Endometrial microvascular endothelial cells (primary cell): ENCODE results near the gene RALGPS1. TPM values are rescaled to one million over a fixed set of nuclear protein-coding genes. Genes with fewer than 3 reads are reported as not detected.

ENCODE experiments used
- in situ Hi-C: cut with HindIII; loops from 2 replicates; pipeline ENCODE4 v1.10.0; 2017; ENCODE audit warnings: low sequenced_read_pairs, low pct_unique_long_range_greater_than_20kb; ENCODE audit errors: inconsistent ontology term
- total RNA-seq: library from RNA; depleted of rRNA; stranded (reverse); fragments of >200 nt; gene quantifications from one replicate; pipeline ENCODE4 v1.2.3, GENCODE V29; 2015; ENCODE audit errors: inconsistent ontology term

The RALGPS1 gene
- total RNA-seq, 1 donor from 2014 or later, result 1.6 TPM

DNA sequence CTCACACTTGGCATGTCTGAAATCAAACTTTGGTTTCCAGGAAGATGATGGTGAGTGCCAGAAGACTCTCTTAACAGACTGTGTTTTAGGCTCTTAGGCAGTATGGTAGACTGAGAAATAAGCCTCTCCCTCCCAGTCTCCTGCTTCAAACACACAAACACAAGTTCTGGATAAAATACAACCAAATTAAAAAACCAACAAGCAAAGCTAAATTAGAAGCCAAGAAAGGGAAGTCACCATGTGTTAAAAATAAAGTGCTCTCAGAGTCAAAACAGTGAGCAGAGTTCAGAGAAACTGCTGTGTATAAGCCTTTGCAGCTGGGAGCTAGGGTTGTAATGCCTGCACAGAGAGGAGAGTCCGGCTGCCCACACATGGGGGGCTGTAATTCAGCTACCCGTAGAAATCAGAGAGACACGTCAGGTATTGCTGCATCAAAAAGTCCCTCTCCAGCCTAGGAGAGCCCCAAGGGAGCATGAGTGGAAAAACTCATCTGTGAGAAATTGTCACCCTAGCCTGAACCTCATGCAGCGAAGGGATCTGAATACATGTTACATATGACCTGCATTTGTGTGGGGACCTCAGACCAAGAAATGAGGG is 145.3 kb downstream of the RALGPS1 start:
- in situ Hi-C loops, result no loop called here

DNA sequence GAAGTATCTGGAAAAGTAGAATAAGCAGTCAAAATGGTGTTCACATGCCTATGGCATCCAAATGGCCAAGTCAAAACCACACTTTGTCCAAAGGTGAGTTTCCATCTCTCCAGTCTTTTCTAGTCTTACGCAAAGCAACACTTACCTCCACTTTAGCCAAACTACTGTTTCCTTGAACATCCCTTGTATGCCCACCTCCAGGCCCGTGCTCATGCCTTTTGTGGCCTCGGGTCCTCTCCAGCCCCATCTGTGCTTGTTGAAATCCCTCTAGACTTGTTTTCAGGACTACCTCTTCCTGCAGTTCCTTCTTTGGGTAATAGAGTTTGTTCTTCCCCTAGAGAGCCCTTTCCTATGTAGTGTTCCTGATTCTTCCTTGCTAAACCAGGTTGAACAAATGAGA is 146.8 kb downstream of the RALGPS1 start:
- in situ Hi-C loops, result no loop called here

DNA sequence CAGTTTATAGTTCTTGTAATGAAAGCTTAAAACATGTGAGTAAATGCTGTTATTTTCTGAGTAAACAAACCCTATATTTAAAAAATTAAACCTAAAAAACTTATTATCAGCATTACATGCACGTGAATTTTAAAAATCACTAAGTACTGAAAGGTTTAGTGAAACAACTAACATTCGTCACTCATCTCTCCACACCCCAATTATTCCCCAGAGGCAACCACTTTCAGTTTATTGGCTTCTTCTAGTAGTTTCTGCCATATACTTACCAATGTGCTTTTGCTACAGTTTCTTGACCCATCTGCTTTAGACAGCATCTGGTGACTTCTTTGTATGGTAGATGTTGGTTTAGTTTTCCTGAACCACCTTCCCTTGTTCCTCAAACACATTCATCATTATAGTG is 149.8 kb downstream of the RALGPS1 start:
- in situ Hi-C loops, result no loop called here

DNA sequence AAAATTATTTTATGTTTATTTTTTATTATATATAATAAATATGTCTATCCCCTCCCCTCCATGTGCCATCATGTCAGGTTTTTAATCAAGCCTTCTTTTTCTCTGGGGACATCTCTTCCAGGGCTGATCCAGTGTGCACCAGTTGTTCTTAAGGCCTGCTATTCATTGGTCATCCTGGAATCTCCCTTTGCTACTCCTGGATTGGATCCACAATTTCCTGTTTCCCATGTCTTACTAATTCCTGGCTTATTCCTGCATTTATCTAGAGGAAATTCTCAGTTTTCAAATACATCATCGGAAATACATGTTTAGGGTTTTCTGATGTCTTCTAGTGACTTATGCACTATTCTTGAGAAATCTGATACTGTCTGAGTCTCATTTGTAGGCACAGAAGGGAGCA is 151.0 kb downstream of the RALGPS1 start:
- in situ Hi-C loops, result no loop called here

DNA sequence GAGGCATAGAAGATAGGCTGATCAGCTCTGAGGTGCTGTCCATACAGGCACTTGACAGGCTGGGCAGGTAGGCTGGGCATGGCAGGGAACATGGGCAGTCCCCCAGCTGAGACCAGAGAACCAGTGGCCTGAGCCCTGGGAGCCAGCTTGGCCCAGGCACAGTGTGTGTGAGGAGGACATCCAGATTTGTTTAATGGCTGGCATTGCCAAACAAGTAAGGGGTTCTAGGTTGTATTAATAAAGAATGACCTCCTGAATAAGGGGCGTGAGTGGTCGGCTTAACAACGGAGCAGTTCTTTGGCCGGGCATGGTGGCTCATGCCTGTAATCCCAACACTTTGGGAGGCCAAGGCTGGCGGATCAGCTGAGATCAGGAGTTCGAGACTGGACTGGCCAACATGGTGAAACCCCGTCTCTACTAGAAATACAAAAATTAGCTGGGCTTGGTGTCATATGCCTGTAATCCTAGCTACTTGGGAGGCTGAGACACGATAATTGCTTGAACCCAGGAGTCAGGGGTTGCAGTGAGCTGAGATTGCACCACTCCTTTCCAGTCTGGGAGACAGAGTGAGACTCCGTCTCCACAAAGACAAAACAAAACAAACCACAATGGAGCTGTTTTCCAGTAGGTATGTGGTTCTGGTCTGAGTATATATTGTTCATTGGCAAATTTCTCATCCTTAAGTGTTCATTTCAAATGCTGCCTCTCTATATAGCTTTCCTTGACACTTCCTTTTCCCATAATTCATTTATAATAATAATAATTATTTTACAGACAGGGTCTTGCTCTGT is 151.7 kb downstream of the RALGPS1 start:
- in situ Hi-C loops, result no loop called here

DNA sequence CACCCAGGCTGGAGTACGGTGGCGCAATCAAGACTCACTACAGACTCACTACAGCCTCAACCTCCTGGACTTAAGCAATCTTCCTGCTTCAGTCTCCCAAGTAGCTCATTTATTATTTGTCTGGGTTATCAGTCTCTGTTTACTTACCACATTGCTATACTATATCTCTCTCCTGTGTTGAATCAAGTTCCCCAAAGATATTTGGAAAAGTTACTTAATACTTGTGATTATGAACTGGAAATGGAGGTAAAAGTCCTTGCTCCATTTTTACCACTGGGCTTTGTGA is 152.2 kb downstream of the RALGPS1 start:
- in situ Hi-C loops, result no loop called here

- in situ Hi-C loops, result no loop called here
Measured at GRCh38 chr9:127067603-127068220, 153.1 kb downstream of the RALGPS1 start.

- in situ Hi-C loops, result no loop called here
Measured at GRCh38 chr9:127074561-127075548, 160.3 kb downstream of the RALGPS1 start.

DNA sequence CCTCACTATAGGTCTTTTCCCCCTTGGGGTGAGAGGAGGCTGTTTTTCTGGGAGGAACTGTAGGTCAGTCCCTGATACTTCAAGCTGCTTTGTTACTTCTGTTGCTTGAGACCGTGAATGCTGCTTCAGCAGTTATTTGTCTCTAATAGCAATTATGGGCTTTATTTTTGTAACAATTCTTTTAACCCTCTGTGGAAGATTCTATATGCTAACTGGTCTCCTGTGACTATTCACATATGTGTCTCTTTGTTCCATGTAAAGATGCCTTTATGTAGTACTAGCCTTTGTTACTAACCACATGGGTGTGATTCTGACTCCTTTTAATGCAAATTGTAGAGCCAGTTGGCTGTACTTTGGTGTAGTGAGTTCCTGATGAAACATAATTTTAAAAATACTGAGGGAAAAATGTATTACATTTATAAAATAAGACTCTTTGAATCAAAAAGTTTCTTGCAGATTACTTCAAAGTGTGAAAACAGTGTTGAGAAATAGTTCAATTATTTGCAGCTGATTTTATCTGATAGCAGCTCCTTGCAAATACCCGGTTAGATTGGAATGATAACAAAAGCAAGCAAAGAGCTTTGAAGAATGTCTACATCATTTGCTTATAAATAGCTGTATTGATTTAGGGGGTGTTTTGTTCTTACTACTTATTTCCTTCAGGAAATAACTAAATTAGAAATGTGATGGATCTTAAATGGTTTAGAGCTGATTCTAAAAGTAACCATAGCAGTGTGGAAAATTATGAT is 161.2 kb downstream of the RALGPS1 start:
- in situ Hi-C loops, result no loop called here

DNA sequence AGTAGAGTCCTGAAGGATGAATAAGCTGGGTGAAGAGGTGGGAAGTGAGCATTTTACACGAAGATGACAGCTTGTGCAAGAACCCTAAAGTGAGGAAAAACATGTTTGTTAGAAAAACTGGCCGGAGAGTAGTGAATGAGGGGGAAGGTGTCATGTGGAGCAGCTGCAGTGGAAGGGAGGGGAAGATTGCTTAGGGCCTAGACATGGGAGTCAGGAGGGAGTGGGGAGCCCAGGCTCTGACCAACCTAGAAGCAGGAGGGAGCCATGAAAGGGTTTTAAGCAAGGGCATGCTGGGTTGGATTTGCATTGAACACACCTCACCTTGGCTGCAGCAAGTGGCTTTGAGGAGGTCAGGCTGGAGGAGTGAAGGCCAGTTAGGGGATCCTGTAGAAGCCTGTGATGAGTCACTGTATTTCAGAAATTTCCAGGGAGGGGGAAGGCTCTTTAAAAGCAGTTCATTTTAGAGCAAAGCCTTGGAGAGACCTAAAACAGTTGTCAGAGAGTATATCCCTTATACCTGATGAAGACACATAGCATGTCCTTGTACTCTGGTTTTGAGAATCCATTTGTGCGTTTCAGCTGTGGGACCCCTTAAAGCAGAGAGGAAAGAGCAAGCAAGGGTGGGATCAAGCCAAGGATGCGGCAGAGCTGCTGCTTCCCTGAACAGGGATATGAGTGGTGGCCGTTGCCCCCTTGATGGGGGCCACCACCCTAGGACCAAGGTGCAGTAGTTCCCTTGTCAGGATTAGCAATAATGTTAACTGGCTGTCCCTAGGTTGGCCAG is 162.5 kb downstream of the RALGPS1 start:
- in situ Hi-C loops, result no loop called here

DNA sequence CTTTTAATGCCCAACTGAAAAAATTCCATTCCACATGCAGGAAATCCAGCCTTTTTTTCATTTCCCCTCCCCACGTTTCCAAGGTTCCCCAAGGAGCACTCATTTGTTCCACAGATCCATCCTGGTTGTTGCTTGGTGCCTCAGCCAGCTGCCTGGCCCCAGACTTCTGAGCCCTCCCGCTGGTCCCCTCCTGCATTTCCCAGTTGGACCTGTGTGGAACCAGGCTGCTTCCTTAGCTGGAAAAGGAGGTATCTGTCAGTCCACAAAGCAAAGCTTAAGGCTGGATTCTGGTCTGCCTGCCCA is 163.0 kb downstream of the RALGPS1 start:
- in situ Hi-C loops, result no loop called here

DNA sequence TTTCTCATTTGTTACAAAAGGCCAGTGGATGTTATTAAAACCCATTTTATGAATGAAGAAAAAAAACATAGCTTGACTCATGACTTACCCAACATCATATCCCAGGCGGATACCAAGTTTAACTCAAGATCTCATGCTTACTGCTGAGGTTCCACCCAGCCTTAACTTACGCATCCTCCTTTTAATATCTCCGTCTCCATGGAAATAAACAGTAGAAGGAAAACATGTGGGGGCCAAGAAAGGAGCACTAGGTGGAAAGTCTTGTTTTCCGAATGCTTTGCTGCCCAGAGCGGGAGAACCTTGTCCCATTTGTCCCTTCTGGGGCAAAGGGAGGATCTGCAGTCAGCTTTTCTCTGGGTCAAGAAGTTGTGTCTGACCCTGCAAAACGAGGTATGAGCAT is 163.8 kb downstream of the RALGPS1 start:
- in situ Hi-C loops, result no loop called here

DNA sequence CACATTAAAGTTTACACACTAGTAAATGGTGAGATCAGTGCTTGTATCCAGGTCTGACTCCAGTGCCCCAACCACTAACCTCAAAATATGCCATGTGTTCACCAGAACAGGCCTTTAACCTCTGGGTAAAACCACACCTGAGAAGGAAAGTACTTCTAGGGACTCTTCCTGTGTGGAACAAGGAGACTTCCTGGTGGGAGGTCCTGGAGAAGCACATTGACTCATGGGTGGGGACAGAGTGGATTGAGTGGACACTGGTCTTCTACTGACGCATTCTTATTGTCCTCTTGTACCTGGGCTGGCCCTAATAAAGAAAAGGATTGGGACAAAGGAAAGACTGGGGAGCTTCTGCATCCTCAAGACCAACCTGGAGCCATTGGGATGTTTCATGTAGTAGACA is 164.4 kb downstream of the RALGPS1 start:
- in situ Hi-C loops, result no loop called here

DNA sequence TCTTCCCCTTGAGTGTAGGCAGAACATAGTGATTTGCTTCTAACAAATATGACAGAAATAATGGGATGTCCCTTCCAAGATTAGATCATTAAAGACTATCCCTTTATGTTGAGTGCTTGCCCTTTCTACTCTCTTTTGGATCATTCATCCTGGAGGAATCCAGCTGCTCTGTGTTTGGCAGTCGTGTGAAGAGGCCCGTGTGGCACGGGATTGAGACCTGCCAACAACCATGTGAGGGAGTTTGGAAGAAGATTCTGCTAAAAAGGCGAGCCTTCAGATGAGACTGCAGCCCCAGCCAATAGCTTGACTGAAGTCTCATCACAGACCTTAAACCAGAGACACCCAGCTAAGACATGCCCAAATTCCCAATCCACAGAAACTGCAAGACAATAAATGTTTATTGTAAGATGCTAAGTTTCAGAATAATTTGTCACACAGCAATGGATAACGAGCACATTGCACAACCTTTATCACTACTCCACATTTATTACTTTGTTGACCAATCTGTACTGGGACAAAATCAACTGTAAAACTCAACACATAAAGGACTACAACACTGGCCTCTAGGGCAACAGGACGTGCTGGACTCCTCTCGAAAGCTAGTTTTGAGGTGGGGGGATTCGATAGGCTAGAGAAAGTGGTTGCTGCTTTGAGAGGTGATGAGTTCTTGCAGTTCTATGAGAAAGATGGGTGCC is 165.0 kb downstream of the RALGPS1 start:
- in situ Hi-C loops, result no loop called here

DNA sequence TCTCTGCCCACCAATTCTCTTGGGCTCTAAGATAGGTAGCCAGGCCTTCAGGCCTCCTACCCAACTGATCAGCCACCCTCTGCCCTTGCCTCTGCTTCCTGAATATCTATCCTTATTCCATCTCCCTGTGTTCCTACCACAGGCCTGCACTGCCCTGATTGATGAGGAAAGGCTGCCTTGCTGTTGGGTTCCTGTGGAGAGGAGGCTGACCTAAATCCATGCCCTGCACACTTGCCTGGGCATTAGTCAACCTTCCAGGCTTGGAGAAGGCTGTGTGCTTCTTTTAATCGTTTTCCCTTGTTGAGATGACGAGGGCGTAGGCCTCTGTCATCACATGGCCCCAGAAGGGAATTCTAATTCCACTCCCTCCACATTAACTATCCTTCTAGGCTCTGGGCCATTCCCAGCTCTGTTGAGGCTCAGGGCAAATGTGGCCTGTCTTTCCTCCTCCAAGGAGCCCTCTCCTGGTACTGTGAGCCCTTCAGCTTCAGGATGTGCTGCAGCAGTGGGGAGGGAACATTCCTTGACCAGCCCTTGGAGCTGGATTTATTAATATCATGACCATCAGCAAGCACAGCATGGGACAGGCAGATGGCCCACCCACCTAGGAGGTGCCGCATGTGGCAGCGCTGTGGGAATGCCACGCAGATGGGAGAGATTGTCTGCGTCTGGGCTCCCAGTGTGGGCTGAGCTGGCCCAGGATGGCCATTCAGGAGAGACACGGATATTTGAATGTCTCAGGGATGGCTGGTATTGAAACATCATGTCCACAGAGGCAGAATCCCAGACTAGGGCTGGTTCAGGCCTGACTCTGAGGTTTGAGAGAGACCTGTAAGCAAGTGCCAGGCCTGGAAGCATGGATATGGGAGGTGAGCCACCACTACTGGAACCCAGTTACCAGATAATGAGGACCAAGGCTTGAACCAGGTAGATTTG is 166.9 kb downstream of the RALGPS1 start:
- in situ Hi-C loops, result no loop called here

GRCh38 chr9:127083138-127083980 is 168.8 kb downstream of the RALGPS1 start:
- in situ Hi-C loops, result no loop called here
